Stimulated activated CD4-positive, alpha-beta T cell treated with anti-CD3 and anti-CD28 coated beads, Interleukin-15, amount 100 ng/mL, for 48 hours (primary cell): Measurements from ENCODE around the gene ZNF653.
A peak's percentile ranks its signal among the peaks of the same experiment; 100 is the strongest.
"Not testable (repeated sequence)": the region's sequence is repeated elsewhere in the genome, so short reads cannot be mapped to it uniquely, and the experiment has no call there.

Experiments used
- DNase-seq, 2 donors: peaks; one replicate each; pipeline ENCODE4 v3.0.0-alpha.2; 2020; ENCODE audit warnings: low read depth in 2 of 2

The ZNF653 gene

GRCh38 chr19:11456659-11457058, 49.0 kb downstream of the ZNF653 start:
- DNase-seq: no peak

- not testable (repeated sequence) for DNase-seq
Observed at GRCh38 chr19:11455233-11455554, 50.4 kb downstream of the ZNF653 start.

GRCh38 chr19:11453468-11454341, 51.9 kb downstream of the ZNF653 start:
- DNase-seq: no peak

- DNase-seq: no peak
Observed at GRCh38 chr19:11452620-11453310, 52.9 kb downstream of the ZNF653 start.

- DNase-seq: no peak
Observed at GRCh38 chr19:11451871-11452619, 53.6 kb downstream of the ZNF653 start.

- DNase-seq: no peak
Observed at GRCh38 chr19:11451327-11451870, 54.2 kb downstream of the ZNF653 start.

GRCh38 chr19:11450570-11451326, 54.9 kb downstream of the ZNF653 start:
- DNase-seq: no peak

- DNase-seq: no peak
Observed at GRCh38 chr19:11448923-11449554, 56.6 kb downstream of the ZNF653 start.

GRCh38 chr19:11448410-11448809, 57.2 kb downstream of the ZNF653 start:
- no peak for DNase-seq

GRCh38 chr19:11447347-11448262, 58.0 kb downstream of the ZNF653 start:
- DNase-seq: no peak

GRCh38 chr19:11446652-11447301, 58.9 kb downstream of the ZNF653 start:
- DNase-seq: no peak

GRCh38 chr19:11446271-11446651, 59.4 kb downstream of the ZNF653 start:
- no peak for DNase-seq

- no peak for DNase-seq
Observed at GRCh38 chr19:11445141-11445540, 60.5 kb downstream of the ZNF653 start.

GRCh38 chr19:11444059-11444458, 61.6 kb downstream of the ZNF653 start:
- DNase-seq: no peak

GRCh38 chr19:11437955-11438354, 67.7 kb downstream of the ZNF653 start:
- DNase-seq: no peak

- no peak for DNase-seq
Observed at GRCh38 chr19:11435833-11436313, 69.8 kb downstream of the ZNF653 start.

- DNase-seq: peak; percentile 96 to 99
Observed at GRCh38 chr19:11435057-11435832, 70.4 kb downstream of the ZNF653 start, which contains the start of the genes ODAD3 and PRKCSH. Gene ODAD3, minus strand, starts transcription at chr19:11435121. Its CDS starts 105 bp downstream, at chr19:11435016. Gene PRKCSH, plus strand, starts transcription at chr19:11435635. Its CDS starts 483 bp downstream, at chr19:11436118.

- no peak for DNase-seq
Observed at GRCh38 chr19:11434703-11435056, 71.0 kb downstream of the ZNF653 start.
